Measurements from ENCODE around the gene CRYZL1.
"Not testable (repeated sequence)": the region's sequence is repeated elsewhere in the genome, so short reads cannot be mapped to it uniquely, and the experiment has no call there.

CRYZL1 gene

GRCh38 chr21:33640697-33641351 is 717 bp downstream of the CRYZL1 start:
- H3K27ac ChIP-seq (ENCODE audit: low read length, poor library complexity, severe bottlenecking): peak overlapping the region; percentile 61
- H3K4me3 ChIP-seq (ENCODE audit: insufficient read depth in 1 of 2, low read depth in 1 of 2, low read length in 2 of 2): peak overlapping the region; percentile 35 to 100
- no peak overlapping the region for H2AK5ac ChIP-seq (ENCODE audit: low read length, severe bottlenecking)
- H3K9me3 ChIP-seq (ENCODE audit: control insufficient read depth, low read length): no peaks in the 10 kb centered on the region
- no peak overlapping the region for H2BK120ac ChIP-seq (ENCODE audit: low read depth, low read length)
- H3K27me3 ChIP-seq (ENCODE audit: control insufficient read depth in 1 of 2, insufficient read depth in 1 of 2, low read length in 2 of 2): no peaks in the 10 kb centered on the region
- peak overlapping the region; percentile 100 for H3K9ac ChIP-seq (ENCODE audit: low read length)
- H3K4me2 ChIP-seq (ENCODE audit: low read length, poor library complexity, severe bottlenecking): peak overlapping the region; percentile 80
- H4K91ac ChIP-seq (ENCODE audit: low read length): no peak overlapping the region
- no peak overlapping the region for H2AFZ ChIP-seq (ENCODE audit: low read depth, low read length)
- peak; percentile 53 for DNase-seq
- no peak overlapping the region for H2BK15ac ChIP-seq (ENCODE audit: low read depth, poor library complexity, severe bottlenecking)
- no peak overlapping the region for H2BK5ac ChIP-seq (ENCODE audit: low read depth, low read length, poor library complexity, severe bottlenecking)
- H3K14ac ChIP-seq (ENCODE audit: low read length in 2 of 2): no peak overlapping the region
- H3K18ac ChIP-seq (ENCODE audit: low read depth in 1 of 2, low read length in 2 of 2): no peak overlapping the region
- H2BK12ac ChIP-seq (ENCODE audit: low read length in 2 of 2): no peak overlapping the region
- H3K4ac ChIP-seq (ENCODE audit: low read depth in 1 of 2, low read length in 2 of 2): no peak overlapping the region
- no peak overlapping the region for H4K8ac ChIP-seq (ENCODE audit: low read length)
- H3K23ac ChIP-seq (ENCODE audit: low read length in 2 of 2): no peak overlapping the region
- H3K4me1 ChIP-seq (ENCODE audit: control insufficient read depth, insufficient read depth, low read depth, low read length): peaks cover 5% of the 10 kb centered on the region
- H3K36me3 ChIP-seq (ENCODE audit: control insufficient read depth in 1 of 2, insufficient read depth in 2 of 2, low read depth in 1 of 2, low read length in 2 of 2): peaks cover 0 to 2% of the 10 kb centered on the region in 2 experiments
- WGBS: 22% methylated on average over 12 of the region's 18 CpGs
- H3K79me1 ChIP-seq (replicated peaks; ENCODE audit: low read length, poor library complexity, severe bottlenecking): peaks cover 8% of the 10 kb centered on the region

GRCh38 chr21:33634254-33634653 is 7.3 kb downstream of the CRYZL1 start:
- Histone ChIP-seq H2BK120ac (ENCODE audit: low read depth, low read length) (no peak overlapping the region), H2AFZ (ENCODE audit: low read depth, low read length) (no peak overlapping the region), H3K23ac (ENCODE audit: low read length in 2 of 2) (no peak overlapping the region), H3K4me1 (ENCODE audit: control insufficient read depth, insufficient read depth, low read depth, low read length) (no peaks in the 10 kb centered on the region), H3K9me3 (ENCODE audit: control insufficient read depth, low read length) (no peaks in the 10 kb centered on the region), H3K9ac (ENCODE audit: low read length) (no peak overlapping the region), H3K4me3 (ENCODE audit: insufficient read depth in 1 of 2, low read depth in 1 of 2, low read length in 2 of 2) (no peak overlapping the region), H4K8ac (ENCODE audit: low read length) (no peak overlapping the region), H3K36me3 (ENCODE audit: control insufficient read depth in 1 of 2, insufficient read depth in 2 of 2, low read depth in 1 of 2, low read length in 2 of 2) (peaks cover 7 to 41% of the 10 kb centered on the region in 2 experiments), H3K14ac (ENCODE audit: low read length in 2 of 2) (no peak overlapping the region), H3K27ac (ENCODE audit: low read length, poor library complexity, severe bottlenecking) (no peak overlapping the region), H3K4me2 (ENCODE audit: low read length, poor library complexity, severe bottlenecking) (no peak overlapping the region), H4K91ac (ENCODE audit: low read length) (no peak overlapping the region), H3K18ac (ENCODE audit: low read depth in 1 of 2, low read length in 2 of 2) (no peak overlapping the region), H3K79me1 (replicated peaks; ENCODE audit: low read length, poor library complexity, severe bottlenecking) (peaks cover 6% of the 10 kb centered on the region), H3K4ac (ENCODE audit: low read depth in 1 of 2, low read length in 2 of 2) (no peak overlapping the region), H2AK5ac (ENCODE audit: low read length, severe bottlenecking) (no peak overlapping the region), H2BK15ac (ENCODE audit: low read depth, poor library complexity, severe bottlenecking) (no peak overlapping the region), H2BK12ac (ENCODE audit: low read length in 2 of 2) (no peak overlapping the region), H2BK5ac (ENCODE audit: low read depth, low read length, poor library complexity, severe bottlenecking) (no peak overlapping the region), H3K27me3 (ENCODE audit: control insufficient read depth in 1 of 2, insufficient read depth in 1 of 2, low read length in 2 of 2) (no peaks in the 10 kb centered on the region)
- WGBS: 96% methylated on average over 2 of the region's 2 CpGs
- no peak for DNase-seq

DNA sequence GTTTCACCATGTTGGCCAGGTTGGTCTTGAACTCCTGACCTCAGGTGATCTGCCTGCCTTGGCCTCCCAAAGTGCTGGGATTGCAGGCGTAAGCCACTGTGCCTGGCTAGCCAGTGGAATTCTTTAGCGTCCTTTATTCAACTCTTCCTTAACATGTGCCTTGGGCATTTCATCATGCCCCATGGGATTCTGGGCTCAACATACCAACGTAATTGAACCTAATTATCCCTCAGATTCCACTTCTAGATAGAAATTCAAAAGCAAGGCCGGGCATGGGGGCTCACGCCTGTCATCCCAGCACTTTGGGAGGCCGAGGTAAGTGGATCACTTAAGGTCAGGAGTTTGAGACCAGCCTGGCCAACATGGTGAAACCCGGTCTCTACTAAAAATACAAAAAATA is 15.4 kb downstream of the CRYZL1 start:
- WGBS: 95% methylated on average over 7 of the region's 7 CpGs
- not testable (repeated sequence) for H2BK15ac ChIP-seq (ENCODE audit: low read depth, poor library complexity, severe bottlenecking); H3K27me3 ChIP-seq (ENCODE audit: control insufficient read depth in 1 of 2, insufficient read depth in 1 of 2, low read length in 2 of 2); H3K4me1 ChIP-seq (ENCODE audit: control insufficient read depth, insufficient read depth, low read depth, low read length); H3K4me2 ChIP-seq (ENCODE audit: low read length, poor library complexity, severe bottlenecking); H3K9me3 ChIP-seq (ENCODE audit: control insufficient read depth, low read length); H2AFZ ChIP-seq (ENCODE audit: low read depth, low read length); H2BK120ac ChIP-seq (ENCODE audit: low read depth, low read length); H3K23ac ChIP-seq (ENCODE audit: low read length in 2 of 2); H4K91ac ChIP-seq (ENCODE audit: low read length); H2BK5ac ChIP-seq (ENCODE audit: low read depth, low read length, poor library complexity, severe bottlenecking); H2BK12ac ChIP-seq (ENCODE audit: low read length in 2 of 2); H3K18ac ChIP-seq (ENCODE audit: low read depth in 1 of 2, low read length in 2 of 2); H4K8ac ChIP-seq (ENCODE audit: low read length); H3K14ac ChIP-seq (ENCODE audit: low read length in 2 of 2); H3K4me3 ChIP-seq (ENCODE audit: insufficient read depth in 1 of 2, low read depth in 1 of 2, low read length in 2 of 2); H2AK5ac ChIP-seq (ENCODE audit: low read length, severe bottlenecking); H3K27ac ChIP-seq (ENCODE audit: low read length, poor library complexity, severe bottlenecking); H3K4ac ChIP-seq (ENCODE audit: low read depth in 1 of 2, low read length in 2 of 2); DNase-seq; H3K9ac ChIP-seq (ENCODE audit: low read length)
- Histone ChIP-seq H3K79me1 (replicated peaks; ENCODE audit: low read length, poor library complexity, severe bottlenecking) (peaks cover 23% of the 10 kb centered on the region), H3K36me3 (ENCODE audit: control insufficient read depth in 1 of 2, insufficient read depth in 2 of 2, low read depth in 1 of 2, low read length in 2 of 2) (peaks cover 23 to 60% of the 10 kb centered on the region in 2 experiments)

DNA sequence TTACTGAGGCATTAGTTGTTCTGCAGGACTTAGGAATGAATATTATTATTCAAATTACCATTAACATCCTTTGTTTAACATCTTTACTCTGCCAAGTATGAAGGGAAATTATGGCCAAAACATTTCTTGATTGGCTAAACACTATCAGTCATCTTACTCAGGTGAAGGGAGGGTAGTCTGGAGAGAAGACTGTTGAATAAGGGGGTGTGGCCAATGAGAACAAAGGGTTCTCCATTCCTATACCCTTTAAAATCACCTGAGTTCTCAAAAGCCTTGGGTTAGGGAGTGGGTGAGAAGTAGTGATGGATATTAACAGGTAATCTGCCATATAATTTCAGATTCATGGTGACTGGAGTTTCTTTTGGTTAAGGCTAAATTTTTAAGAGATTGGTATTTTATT is 19.3 kb downstream of the CRYZL1 start:
- Histone ChIP-seq H3K27me3 (ENCODE audit: control insufficient read depth in 1 of 2, insufficient read depth in 1 of 2, low read length in 2 of 2) (no peaks in the 10 kb centered on the region), H3K14ac (ENCODE audit: low read length in 2 of 2) (no peak overlapping the region), H3K4me3 (ENCODE audit: insufficient read depth in 1 of 2, low read depth in 1 of 2, low read length in 2 of 2) (no peak overlapping the region), H3K27ac (ENCODE audit: low read length, poor library complexity, severe bottlenecking) (no peak overlapping the region), H3K4me2 (ENCODE audit: low read length, poor library complexity, severe bottlenecking) (no peak overlapping the region), H3K9me3 (ENCODE audit: control insufficient read depth, low read length) (no peaks in the 10 kb centered on the region), H3K36me3 (ENCODE audit: control insufficient read depth in 1 of 2, insufficient read depth in 2 of 2, low read depth in 1 of 2, low read length in 2 of 2) (peaks cover 16 to 62% of the 10 kb centered on the region in 2 experiments), H3K9ac (ENCODE audit: low read length) (no peak overlapping the region), H3K18ac (ENCODE audit: low read depth in 1 of 2, low read length in 2 of 2) (no peak overlapping the region), H3K23ac (ENCODE audit: low read length in 2 of 2) (no peak overlapping the region), H2BK5ac (ENCODE audit: low read depth, low read length, poor library complexity, severe bottlenecking) (no peak overlapping the region), H3K4me1 (ENCODE audit: control insufficient read depth, insufficient read depth, low read depth, low read length) (no peaks in the 10 kb centered on the region), H4K8ac (ENCODE audit: low read length) (no peak overlapping the region), H2AFZ (ENCODE audit: low read depth, low read length) (no peak overlapping the region), H3K4ac (ENCODE audit: low read depth in 1 of 2, low read length in 2 of 2) (no peak overlapping the region), H3K79me1 (replicated peaks; ENCODE audit: low read length, poor library complexity, severe bottlenecking) (peaks cover 18% of the 10 kb centered on the region), H4K91ac (ENCODE audit: low read length) (no peak overlapping the region), H2BK120ac (ENCODE audit: low read depth, low read length) (no peak overlapping the region), H2BK15ac (ENCODE audit: low read depth, poor library complexity, severe bottlenecking) (no peak overlapping the region), H2AK5ac (ENCODE audit: low read length, severe bottlenecking) (no peak overlapping the region), H2BK12ac (ENCODE audit: low read length in 2 of 2) (no peak overlapping the region)
- no peak for DNase-seq
